Activated naive CD8-positive, alpha-beta T cell (primary cell): ENCODE results near the gene SYK.
"Not testable (repeated sequence)": the region's sequence is repeated elsewhere in the genome, so short reads cannot be mapped to it uniquely, and the experiment has no call there.

Experiments used
- H3K27ac Mint-ChIP-seq: one replicate; pipeline ENCODE4 v1.8.0; 2021; ENCODE audit warnings: mixed read lengths
- H3K27me3 Mint-ChIP-seq: one replicate; pipeline ENCODE4 v1.8.0; 2021; ENCODE audit warnings: mixed read lengths
- H3K36me3 Mint-ChIP-seq: one replicate; pipeline ENCODE4 v1.8.0; 2021; ENCODE audit warnings: mixed read lengths
- H3K4me1 Mint-ChIP-seq: one replicate; pipeline ENCODE4 v1.8.0; 2021; ENCODE audit warnings: low read depth, mixed read lengths
- H3K4me3 Mint-ChIP-seq: one replicate; pipeline ENCODE4 v1.8.0; 2021; ENCODE audit warnings: mild to moderate bottlenecking, mixed read lengths
- H3K9me3 Mint-ChIP-seq: one replicate; pipeline ENCODE4 v1.8.0; 2021; ENCODE audit warnings: low read depth, mixed read lengths

The SYK gene

DNA sequence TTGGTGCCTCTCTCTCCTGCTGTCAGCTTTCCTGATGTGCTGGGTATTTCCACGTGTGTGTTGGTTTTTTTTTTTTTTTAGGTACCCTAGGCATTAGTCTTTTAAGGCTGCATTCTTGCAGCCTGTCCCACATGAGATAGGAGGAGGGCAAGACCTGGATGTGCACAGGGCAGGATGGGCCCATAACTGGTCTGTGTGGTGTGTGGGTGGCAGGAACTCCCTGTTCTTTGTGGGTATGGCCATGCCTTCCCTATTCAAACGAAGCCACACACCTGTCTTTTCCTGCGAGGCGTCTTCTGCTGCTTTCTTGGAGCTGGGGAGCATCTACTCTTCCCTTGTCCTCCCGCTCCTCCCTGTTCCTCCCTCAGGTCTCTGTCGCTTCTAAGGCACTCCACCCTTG is 6.8 kb downstream of the SYK start:
- Mint-ChIP-seq H3K4me1 (no peaks in the 10 kb centered on the region), H3K27me3 (peaks cover 35% of the 10 kb centered on the region), H3K27ac (no peak overlapping the region), H3K9me3 (no peaks in the 10 kb centered on the region), H3K36me3 (no peaks in the 10 kb centered on the region), H3K4me3 (no peak overlapping the region)

DNA sequence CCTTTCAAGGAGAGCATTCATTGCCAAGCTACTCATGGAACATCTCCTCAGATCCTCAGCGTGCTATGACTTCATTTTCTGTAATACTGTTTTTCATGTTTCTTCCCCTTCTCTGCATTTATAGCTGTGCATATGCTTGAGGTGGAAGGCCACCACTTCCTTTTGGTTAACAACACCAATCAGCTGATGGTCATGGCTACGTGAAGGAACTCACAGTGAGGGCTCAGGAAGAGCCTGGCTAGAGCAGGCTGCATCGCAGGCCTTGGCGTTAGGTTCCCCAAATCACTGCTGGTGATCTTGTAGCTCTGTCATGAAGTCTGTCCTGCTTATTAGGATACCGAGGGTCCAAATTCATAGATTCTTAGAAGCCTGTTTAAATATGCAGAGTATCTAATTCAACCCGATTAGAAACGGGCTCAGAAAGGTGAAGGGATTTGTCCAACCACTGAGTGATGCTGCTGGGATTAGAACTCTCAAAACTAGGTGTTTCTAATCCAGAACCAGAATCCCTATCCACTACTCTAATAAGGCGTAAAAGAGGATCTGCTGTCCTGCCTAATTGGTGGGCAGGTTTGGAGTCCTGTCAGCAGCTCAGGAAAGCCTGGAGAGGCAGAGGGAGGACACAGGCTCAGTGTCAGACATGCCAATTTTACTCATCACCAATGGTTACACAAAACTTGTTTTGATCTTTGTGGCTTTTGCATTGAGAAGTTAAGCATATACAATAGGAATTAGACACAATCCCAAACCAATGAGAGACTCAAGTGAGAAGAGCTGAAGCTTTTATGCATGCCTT is 7.5 kb downstream of the SYK start:
- Mint-ChIP-seq H3K4me3 (no peak overlapping the region), H3K27me3 (peaks cover 31% of the 10 kb centered on the region), H3K36me3 (no peaks in the 10 kb centered on the region), H3K27ac (no peak overlapping the region), H3K4me1 (no peaks in the 10 kb centered on the region), H3K9me3 (no peaks in the 10 kb centered on the region)

DNA sequence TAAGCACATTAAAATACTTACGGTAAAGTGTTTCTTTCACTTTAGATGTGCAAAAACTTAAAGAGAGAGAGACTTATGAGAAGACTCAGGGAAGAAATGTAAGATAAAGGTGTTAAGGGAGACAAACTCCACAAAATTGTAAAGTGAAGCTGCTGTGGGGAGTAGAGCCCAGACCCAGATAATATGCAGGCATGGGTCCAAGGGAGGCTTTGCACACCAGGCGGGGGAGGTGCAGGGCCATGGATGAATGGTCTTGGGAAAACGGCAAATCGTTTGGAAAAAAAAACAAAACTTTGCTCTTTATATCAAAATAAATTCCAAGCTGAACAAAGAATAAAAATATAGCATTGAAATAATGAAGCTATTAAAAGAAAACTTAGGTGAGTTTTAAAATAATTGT is 9.1 kb downstream of the SYK start:
- Mint-ChIP-seq H3K36me3 (no peaks in the 10 kb centered on the region), H3K9me3 (no peaks in the 10 kb centered on the region), H3K4me1 (peaks cover 12% of the 10 kb centered on the region), H3K27me3 (peaks cover 20% of the 10 kb centered on the region), H3K4me3 (no peak overlapping the region), H3K27ac (no peak overlapping the region)

DNA sequence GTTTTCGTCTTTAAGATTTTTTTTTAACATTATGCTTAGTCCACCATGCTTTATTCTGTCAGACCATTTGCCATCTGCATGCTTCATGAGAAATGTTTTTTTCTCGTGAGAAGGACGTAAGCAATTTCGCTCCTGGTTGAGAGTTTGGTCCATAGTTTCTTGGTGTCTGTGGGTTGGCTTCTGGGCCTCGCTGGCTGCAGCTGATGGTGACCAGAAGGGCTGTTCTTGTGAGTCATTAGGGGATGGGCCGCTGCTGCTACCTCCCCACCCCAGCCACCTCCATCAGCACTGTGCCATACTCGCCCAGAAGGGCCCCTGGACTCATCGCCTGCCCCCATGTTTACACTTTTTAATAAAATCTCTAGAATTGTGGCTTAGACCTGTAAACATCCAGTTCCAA is 11.4 kb downstream of the SYK start:
- Mint-ChIP-seq H3K4me1 (peaks cover 16% of the 10 kb centered on the region), H3K4me3 (no peak overlapping the region), H3K36me3 (peaks cover 3% of the 10 kb centered on the region)

DNA sequence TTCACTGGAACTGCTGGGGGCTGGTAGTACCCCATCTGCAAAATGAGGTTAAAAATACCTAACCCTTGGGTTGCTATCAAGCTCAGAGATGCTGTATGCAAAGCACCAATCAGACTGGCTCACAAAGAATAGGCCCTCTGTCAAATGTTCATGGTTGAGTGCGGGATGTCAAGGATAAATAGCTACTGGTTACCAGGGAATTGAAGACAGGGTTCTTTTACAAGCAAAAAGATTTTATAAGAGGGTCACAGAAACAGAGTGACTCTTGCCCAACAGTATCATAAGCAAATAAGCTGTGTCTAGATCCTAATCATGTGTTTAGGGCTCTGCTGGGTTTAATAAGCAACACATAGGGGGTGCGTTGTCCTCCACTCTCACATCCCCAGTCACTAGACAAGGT is 11.9 kb downstream of the SYK start:
- Mint-ChIP-seq H3K27ac (no peak overlapping the region), H3K9me3 (peaks cover 4% of the 10 kb centered on the region), H3K36me3 (peaks cover 3% of the 10 kb centered on the region), H3K4me3 (no peak overlapping the region), H3K27me3 (peaks cover 21% of the 10 kb centered on the region), H3K4me1 (peaks cover 16% of the 10 kb centered on the region)

More for the DNA sequence above, 11.4 kb downstream of the SYK start:
- Mint-ChIP-seq H3K27me3 (peaks cover 24% of the 10 kb centered on the region), H3K9me3 (peaks cover 4% of the 10 kb centered on the region), H3K27ac (no peak overlapping the region)

DNA sequence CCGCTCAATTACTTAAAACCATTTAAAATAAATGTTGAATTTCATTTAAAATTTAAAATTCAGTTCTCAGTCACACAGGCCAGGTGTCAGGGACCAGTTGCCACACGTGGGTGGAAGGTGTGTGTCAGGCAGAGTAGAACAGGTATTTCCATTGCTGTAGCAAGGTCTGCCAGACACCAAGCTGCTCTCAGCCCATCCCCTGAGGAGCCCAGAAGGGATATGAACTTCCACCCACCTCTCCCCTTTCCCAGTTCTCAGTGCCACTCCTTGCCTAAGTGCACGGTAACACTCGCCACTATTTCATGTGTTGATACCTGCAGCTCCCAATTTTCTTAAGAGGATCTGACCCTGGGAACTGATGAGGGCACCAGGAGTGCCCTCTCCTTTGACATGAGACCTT is 12.7 kb downstream of the SYK start:
- H3K4me3 Mint-ChIP-seq = no peak overlapping the region
- H3K4me1 Mint-ChIP-seq = peaks cover 16% of the 10 kb centered on the region
- peaks cover 4% of the 10 kb centered on the region for H3K9me3 Mint-ChIP-seq
- no peak overlapping the region for H3K27ac Mint-ChIP-seq
- peaks cover 13% of the 10 kb centered on the region for H3K27me3 Mint-ChIP-seq
- peaks cover 3% of the 10 kb centered on the region for H3K36me3 Mint-ChIP-seq

DNA sequence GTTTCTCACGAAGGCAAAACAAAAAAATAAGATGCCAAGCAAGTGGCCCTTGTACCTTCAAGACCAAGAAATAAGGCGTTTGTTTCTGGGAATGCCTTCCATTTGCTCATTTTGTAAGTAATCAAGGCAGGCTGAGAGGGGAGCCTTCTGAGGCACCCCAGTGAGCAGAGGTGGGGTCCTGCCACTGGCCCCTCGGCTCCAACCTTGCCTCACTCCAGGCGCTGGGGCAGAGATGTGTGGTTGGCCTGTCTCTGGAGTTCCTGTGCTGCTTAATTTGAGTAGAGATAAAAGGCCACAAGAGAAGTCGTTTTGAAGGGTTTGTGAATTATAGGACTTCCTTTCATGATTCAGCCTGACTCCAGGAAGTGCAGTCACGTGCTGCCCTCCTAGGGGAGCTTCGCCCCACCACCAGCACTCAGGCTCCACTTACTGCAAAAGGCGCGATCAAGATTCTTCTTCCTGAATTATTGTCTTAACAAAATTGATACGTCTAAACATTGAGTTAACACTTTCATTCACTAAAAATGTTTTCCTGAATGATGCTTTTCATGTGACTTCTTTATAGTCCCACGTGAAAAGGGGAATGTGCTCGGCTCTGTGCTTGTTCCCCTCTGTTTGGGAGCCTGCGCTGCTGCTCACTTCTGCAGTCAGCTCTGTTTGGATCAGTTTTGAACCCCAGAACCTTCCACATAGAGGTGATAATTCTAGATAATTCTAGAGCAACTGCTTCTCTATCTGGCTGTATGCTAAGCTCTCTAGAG is 13.7 kb downstream of the SYK start:
- peak overlapping the region; percentile 59 for H3K27ac Mint-ChIP-seq
- H3K27me3 Mint-ChIP-seq = peaks cover 7% of the 10 kb centered on the region
- peaks cover 3% of the 10 kb centered on the region for H3K36me3 Mint-ChIP-seq
- H3K4me3 Mint-ChIP-seq = peak overlapping the region; percentile 54
- H3K9me3 Mint-ChIP-seq = peaks cover 4% of the 10 kb centered on the region
- peaks cover 16% of the 10 kb centered on the region for H3K4me1 Mint-ChIP-seq

DNA sequence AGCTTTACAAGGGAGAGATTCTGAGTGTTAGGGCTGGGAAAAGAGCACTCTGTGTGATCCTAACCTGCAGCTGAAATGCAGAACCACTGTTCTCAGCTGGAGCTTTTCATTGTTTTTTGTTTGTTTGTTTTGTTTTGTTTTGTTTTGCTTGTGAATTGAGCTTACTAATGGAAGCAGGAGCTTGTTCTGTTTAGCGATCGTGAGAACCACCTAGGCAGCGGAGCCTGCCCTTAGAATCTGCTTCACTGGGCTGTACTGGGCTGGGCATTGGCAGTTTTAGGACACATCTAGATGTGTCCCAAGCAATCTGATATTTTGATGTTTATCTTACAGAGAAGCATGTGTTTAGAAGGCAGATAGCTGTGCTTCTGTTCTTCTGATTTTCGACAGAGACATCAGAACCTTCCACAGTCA is 14.3 kb downstream of the SYK start:
- H3K27ac Mint-ChIP-seq = no peak overlapping the region

DNA sequence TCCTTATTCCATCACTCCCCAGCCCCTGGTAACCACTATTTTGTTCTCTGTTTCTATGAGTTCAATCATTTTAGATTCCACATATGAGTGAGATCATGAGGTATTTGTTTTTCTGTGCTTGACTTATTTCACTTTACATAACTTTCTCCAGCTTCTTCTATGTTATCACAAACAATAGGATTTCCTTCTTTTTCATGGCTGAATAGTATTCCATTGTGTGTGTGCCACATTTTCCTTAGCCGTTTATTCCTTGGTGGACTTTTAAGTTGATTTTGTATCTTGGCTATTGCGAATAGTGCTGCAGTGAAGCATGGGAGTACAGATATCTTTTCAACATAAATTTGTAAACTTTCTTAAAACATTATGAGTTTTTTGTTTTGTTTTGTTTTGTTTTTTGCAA is 15.1 kb downstream of the SYK start:
- Mint-ChIP-seq H3K9me3 (peaks cover 4% of the 10 kb centered on the region), H3K27me3 (peaks cover 7% of the 10 kb centered on the region), H3K27ac (no peak overlapping the region), H3K4me3 (no peak overlapping the region), H3K36me3 (peaks cover 3% of the 10 kb centered on the region), H3K4me1 (peaks cover 16% of the 10 kb centered on the region)

More for the DNA sequence above, 14.3 kb downstream of the SYK start:
- H3K4me3 Mint-ChIP-seq = no peak overlapping the region
- H3K36me3 Mint-ChIP-seq = peaks cover 3% of the 10 kb centered on the region
- H3K27me3 Mint-ChIP-seq = peaks cover 5% of the 10 kb centered on the region
- H3K9me3 Mint-ChIP-seq = peaks cover 4% of the 10 kb centered on the region
- H3K4me1 Mint-ChIP-seq = peaks cover 16% of the 10 kb centered on the region

DNA sequence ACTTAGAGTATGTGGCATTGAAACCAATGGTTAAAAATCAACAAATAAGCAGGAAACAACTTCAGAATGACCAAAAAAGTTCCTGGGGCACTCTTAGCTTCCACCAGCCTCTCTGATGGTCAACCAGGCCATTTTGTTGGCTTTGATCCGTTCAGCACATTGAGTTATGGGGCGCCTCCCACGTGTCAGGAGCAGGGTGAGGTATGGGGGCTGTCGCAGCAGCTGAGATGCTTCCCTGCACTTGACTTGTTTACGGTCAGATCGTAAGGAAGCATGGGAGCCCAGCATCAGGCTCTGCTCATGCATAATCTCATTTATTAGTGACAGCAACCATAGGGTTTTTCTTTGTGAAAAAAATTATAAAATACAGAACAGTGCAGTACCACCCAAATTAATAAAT is 16.7 kb downstream of the SYK start:
- Mint-ChIP-seq H3K4me3 (no peak overlapping the region), H3K9me3 (peaks cover 4% of the 10 kb centered on the region), H3K27ac (no peak overlapping the region), H3K36me3 (peaks cover 3% of the 10 kb centered on the region), H3K4me1 (peaks cover 16% of the 10 kb centered on the region), H3K27me3 (peaks cover 7% of the 10 kb centered on the region)

DNA sequence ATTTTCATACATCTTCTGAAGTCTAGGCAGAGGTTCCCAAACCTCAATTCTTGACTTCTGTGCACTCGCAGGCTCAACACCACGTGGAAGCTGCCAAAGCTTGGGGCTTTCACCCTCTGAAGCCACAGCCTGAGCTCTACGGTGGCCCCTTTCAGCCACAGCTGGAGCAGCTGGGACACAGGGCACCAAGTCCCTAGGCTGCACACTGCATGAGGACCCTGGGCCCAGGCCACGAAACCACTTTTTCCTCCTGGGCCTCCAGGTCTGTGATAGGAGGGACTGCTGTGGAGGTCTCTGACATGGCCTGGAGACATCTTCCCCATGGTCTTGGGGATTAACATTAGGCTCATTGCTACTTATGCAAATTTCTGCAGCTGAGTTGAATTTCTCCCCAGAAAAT is 18.8 kb downstream of the SYK start:
- H3K4me1 Mint-ChIP-seq, H3K9me3 Mint-ChIP-seq, H3K27ac Mint-ChIP-seq, H3K36me3 Mint-ChIP-seq, H3K4me3 Mint-ChIP-seq: not testable (repeated sequence)
- peaks cover 11% of the 10 kb centered on the region for H3K27me3 Mint-ChIP-seq

DNA sequence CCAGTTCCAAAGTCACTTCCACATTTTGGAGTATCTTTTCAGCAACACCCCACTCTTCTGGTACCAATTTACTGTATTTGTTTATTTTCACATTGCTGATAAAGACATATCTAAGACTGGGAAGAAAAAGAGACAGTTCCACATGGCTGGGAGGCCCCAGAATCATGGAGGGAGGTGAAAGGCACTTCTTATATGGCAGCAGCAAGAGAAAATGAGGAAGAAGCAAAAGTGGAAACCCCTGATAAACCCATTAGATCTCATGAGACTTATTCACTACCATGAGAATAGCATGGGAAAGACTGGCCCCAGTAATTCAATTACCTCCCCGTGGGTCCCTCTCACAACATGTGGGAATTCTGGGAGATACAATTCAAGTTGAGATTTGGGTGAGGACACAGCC is 19.6 kb downstream of the SYK start:
- H3K27ac Mint-ChIP-seq, H3K4me1 Mint-ChIP-seq: not testable (repeated sequence)

DNA sequence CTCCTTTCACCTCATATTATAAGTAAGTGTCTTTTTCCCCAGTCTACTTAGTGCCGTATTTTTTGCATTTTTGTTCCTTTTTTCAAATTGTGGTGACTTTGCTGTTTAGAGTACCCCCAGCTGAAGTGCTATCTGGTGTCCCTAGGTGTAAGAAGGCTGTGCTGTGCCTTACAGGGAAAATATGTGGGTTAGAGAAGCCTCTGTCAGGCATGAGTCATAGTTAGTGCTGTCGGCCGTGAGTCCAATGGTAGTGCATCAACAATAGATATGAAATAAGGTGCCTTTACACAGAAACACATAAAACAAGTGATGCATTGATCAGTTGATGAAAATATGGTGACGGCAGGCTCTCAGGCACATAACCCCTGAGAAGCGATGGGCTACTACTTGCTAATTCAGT is 20.1 kb downstream of the SYK start:
- H3K27me3 Mint-ChIP-seq = peaks cover 11% of the 10 kb centered on the region
- H3K4me3 Mint-ChIP-seq = no peak overlapping the region
- H3K27ac Mint-ChIP-seq = no peak overlapping the region
- H3K36me3 Mint-ChIP-seq = peaks cover 3% of the 10 kb centered on the region
- peaks cover under 1% of the 10 kb centered on the region for H3K9me3 Mint-ChIP-seq
- H3K4me1 Mint-ChIP-seq = no peaks in the 10 kb centered on the region

More for the DNA sequence above, 19.6 kb downstream of the SYK start:
- H3K9me3 Mint-ChIP-seq, H3K4me3 Mint-ChIP-seq, H3K36me3 Mint-ChIP-seq: not testable (repeated sequence)
- peaks cover 11% of the 10 kb centered on the region for H3K27me3 Mint-ChIP-seq

DNA sequence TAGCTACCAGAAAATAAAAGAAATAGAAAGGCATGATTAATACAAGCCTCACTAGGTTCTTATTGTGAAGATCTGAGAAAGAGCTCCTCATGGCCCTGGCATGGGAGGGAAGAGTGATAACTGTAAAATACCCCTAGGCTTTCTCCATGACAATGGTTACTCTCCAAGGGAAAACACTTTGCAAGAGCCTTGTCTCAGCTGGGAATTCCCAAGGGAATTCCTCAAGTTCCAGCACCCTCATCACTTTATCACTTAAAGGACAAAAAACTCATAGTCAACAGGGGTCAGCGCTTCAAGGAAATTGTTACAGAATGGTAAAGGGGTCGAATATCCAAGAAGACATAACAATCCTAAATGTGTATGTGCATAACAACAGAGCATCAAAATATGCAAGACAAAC is 21.2 kb downstream of the SYK start:
- Mint-ChIP-seq H3K36me3 (no peaks in the 10 kb centered on the region), H3K9me3 (no peaks in the 10 kb centered on the region), H3K27ac (no peak overlapping the region), H3K4me1 (no peaks in the 10 kb centered on the region), H3K27me3 (peaks cover 6% of the 10 kb centered on the region), H3K4me3 (no peak overlapping the region)

DNA sequence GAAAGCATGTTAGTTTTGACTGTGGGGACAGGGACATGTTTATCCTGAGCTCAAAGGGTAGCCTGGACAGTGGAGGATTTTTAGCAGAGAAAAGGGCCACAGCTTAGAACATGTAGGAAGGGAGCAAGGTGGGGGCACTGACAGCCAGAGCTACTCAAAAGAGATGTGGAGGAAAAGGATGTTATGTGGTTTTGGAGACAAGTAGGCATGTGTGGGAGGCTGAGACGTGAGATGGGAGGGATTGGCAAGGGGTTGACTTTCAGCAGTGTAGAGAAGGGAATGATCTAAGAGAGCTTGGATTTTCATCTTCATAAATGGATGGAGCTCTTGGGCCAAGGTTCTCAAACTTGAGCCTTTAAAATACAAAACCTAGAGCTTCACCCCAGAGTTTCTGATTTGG is 24.0 kb downstream of the SYK start:
- Mint-ChIP-seq H3K4me1 (no peaks in the 10 kb centered on the region), H3K27ac (no peak overlapping the region), H3K27me3 (peaks cover 6% of the 10 kb centered on the region), H3K4me3 (no peak overlapping the region), H3K9me3 (no peaks in the 10 kb centered on the region), H3K36me3 (no peaks in the 10 kb centered on the region)
